IPS-18c (cell line): ENCODE data around the gene HCAR1.
"Not testable (repeated sequence)": the region's sequence is repeated elsewhere in the genome, so short reads cannot be mapped to it uniquely, and the experiment has no call there.

ENCODE experiments used
- H3K4me3 ChIP-seq: 2 replicates; pipeline ENCODE4 v1.7.0; 2013; ENCODE audit warnings: low read depth, mild to moderate bottlenecking, low read length, moderate library complexity; ENCODE audit not compliant: insufficient read depth
- H3K9me3 ChIP-seq: one replicate; pipeline ENCODE4 v1.6.1; 2013; ENCODE audit warnings: mild to moderate bottlenecking, low read length, moderate library complexity; ENCODE audit not compliant: control insufficient read depth, insufficient read depth

HCAR1 gene

DNA sequence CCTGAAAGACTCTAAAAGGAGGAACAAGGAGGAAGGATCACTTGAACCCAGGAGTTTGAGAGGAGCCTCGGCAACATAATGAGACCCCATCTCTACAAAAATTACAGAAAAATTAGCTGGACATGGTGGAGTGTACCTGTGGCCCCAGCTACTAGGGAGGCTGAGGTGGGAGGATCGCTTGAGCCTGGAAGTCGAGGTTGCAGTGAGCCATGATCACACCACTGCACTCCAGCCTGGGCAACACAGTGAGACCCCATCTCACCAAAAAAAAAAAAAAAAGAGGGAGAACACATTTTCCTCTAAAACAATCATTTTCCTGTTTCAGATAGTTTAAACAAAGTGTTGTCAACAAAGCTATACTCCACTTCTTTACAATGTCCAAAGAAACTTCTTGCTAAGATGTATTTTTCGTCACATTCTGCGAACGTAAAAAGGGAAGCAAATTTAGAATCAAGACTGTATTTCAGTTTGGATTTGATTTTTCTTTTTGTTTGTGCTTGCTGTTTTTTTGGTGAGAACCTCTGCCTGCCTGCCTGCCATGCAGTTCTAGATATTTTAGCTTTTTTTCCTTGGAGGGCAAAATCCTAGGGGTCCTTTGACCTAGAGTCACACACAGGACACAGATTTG is 5.1 kb downstream of the HCAR1 start:
- Histone ChIP-seq H3K4me3 (no peak overlapping the region), H3K9me3 (no peaks in the 10 kb centered on the region)

GRCh38 chr12:122724641-122725243 is 5.9 kb downstream of the HCAR1 start:
- no peaks in the 10 kb centered on the region for H3K9me3 ChIP-seq
- no peak overlapping the region for H3K4me3 ChIP-seq

DNA sequence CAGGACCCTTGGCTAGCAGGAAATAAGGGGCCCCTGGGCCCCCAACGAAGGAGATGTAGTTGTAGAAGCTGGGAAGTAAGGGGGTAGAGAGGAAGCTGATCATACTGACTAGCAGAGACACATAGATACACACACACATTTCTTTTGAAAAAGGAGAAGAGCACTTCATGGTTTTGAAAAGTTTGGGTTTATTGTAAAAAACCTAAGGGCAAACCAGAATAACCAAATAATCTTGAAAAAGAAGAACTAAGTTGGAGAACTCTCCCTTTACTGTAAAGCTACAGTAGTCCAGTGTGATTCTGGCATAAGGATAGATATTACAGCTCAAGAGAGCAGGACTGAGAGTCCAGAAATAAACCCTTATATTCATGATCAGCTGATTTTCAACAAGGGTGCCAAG is 8.3 kb downstream of the HCAR1 start:
- Histone ChIP-seq H3K9me3 (no peaks in the 10 kb centered on the region), H3K4me3 (no peak overlapping the region)

DNA sequence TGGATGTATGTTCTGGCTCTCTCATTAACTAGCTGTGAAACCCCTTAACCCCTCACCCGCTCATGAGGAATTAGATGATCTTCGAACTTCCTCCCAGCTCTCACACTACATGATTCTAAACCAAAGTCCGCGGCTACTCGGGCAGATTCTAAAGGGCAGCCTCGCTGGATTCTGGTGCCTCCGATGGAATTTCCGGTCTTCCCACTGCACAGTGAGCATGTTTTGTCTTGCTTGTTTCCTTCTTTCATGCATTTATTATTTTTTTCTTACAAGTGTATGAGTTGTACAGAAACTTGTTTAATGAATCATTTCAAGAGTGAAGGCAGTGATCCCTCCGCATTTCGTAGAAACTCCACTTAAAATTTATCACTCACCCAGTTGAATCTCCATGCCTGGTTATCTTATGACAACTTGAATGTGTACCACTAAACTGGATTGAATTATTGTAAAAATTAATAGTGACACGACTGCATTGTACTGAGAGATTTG is 9.5 kb downstream of the HCAR1 start:
- Histone ChIP-seq H3K9me3 (no peaks in the 10 kb centered on the region), H3K4me3 (no peak overlapping the region)

DNA sequence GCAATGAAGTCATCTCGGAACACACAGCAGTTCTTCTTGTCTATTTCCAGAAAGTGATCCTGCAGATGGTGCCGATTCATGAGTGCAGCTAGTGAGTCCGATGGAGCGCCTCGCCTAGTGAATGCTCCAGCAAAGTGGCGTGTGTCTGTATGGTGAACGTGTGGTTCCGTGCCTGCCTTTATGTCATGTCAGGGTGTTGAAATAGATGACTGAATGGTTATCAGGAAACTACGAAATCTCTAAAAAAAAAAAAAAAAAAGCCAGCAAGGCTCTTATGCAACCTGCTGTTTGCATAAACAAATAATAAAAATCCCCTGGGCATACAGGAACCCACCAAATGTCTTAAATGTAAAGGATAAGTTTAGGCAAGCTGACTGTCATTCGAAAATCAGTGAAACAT is 14.0 kb downstream of the HCAR1 start, which contains the start of gene HCAR3:
HCAR3 (minus strand) TSS at position 154 of the 400 bp plus-strand sequence; CDS start at position 80, 74 bp downstream.
- H3K9me3 ChIP-seq, H3K4me3 ChIP-seq: not testable (repeated sequence)

DNA sequence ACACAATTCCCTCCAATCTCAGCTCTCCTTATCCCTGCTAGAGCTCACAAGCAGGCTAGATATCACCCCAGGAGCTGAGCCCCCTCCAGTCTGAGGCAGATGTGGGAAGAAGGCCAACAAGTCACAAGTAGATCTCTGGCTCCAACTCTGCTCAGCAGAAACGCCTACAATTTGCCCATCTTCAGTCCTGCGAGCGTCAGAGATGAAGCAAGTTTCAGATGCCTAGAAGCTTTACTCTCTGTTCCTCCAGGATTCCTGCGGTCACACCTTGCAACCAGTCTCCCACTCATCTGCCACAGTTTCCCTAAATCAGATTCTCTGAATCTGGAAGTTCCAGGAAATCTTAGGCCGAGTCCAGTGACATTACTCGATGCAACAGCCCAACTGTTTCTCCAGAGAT is 15.4 kb downstream of the HCAR1 start:
- H3K4me3 ChIP-seq, H3K9me3 ChIP-seq: not testable (repeated sequence)

- not testable (repeated sequence) for H3K4me3 ChIP-seq, H3K9me3 ChIP-seq
These were observed 17.0 kb downstream of the HCAR1 start for GRCh38 chr12:122713491-122714188.

DNA sequence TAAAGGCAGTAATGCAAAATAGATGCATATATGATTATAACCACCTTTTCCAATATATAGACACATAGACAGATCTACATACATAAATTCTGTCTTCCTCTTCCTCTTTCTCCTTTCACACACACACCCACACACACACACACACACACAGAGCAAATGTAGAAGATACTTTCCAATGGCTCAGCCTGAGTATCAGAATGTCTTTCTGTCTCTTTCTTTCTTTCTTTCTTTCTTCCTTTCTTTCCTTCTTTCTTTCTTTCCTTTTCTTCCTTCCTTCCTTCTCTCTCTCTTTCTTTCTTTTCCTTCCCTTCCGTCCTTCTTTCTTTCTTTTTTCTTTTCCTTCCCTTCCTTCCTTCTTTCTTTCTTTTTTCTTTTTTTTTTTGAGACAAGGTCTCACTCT is 19.4 kb downstream of the HCAR1 start:
- H3K9me3 ChIP-seq: not testable (repeated sequence)

DNA sequence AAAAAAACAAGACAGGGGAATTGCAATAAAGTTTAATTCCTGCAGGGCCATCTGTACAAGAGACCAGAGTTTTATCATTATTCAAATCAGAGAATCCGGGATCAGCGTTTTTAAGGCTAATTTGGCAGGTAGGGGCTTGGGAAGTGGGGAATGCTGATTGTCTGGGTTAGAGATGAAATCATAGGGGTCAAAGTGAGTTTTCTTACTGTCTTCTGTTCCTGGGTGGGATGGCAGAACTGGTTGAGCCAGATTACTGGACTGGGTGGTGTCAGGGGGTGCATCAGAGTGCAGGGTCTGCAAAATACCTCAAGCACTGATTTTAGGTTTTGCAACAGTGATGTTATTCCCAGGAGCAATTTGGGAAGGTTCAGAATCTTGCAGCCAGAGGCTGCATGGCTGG is 20.3 kb downstream of the HCAR1 start:
- not testable (repeated sequence) for H3K4me3 ChIP-seq, H3K9me3 ChIP-seq

More for the DNA sequence above, 19.4 kb downstream of the HCAR1 start:
- not testable (repeated sequence) for H3K4me3 ChIP-seq

DNA sequence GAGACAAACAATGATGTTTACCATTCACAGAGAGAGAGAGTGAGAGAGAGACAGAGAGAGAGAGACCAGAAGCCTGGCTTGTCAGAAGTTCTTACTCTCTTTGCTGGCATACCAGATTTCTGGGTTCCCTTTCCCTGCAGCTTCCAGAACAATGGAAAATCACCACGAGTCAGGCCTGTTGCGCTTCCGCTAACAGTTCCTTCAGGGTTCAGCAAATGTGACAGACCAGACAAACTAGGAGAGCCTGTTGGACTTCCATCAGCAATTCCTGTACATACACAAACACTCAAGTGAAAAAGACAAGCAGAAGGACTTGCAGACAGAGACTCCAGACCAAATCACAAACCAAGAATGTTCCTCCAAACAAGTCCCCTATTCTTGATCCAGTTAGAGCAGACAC is 21.4 kb downstream of the HCAR1 start:
- H3K9me3 ChIP-seq, H3K4me3 ChIP-seq: not testable (repeated sequence)

- not testable (repeated sequence) for H3K9me3 ChIP-seq, H3K4me3 ChIP-seq
These were observed 26.8 kb downstream of the HCAR1 start for GRCh38 chr12:122703841-122704240.

- not testable (repeated sequence) for H3K4me3 ChIP-seq
These were observed 27.6 kb downstream of the HCAR1 start, which contains the start of gene HCAR2 for GRCh38 chr12:122702890-122703611. Gene HCAR2 (minus strand): TSS chr12:122703357. CDS start chr12:122703283, 74 bp downstream.

GRCh38 chr12:122701481-122701880 is 29.2 kb downstream of the HCAR1 start:
- not testable (repeated sequence) for H3K4me3 ChIP-seq, H3K9me3 ChIP-seq

More at GRCh38 chr12:122702890-122703611, 27.6 kb downstream of the HCAR1 start, which contains the start of gene HCAR2:
- H3K9me3 ChIP-seq: not testable (repeated sequence)

GRCh38 chr12:122700038-122700710 is 30.5 kb downstream of the HCAR1 start:
- not testable (repeated sequence) for H3K4me3 ChIP-seq, H3K9me3 ChIP-seq

- not testable (repeated sequence) for H3K4me3 ChIP-seq, H3K9me3 ChIP-seq
These were observed 33.7 kb downstream of the HCAR1 start for GRCh38 chr12:122696922-122697321.

- Histone ChIP-seq H3K9me3 (no peaks in the 10 kb centered on the region), H3K4me3 (no peak overlapping the region)
These were observed 39.1 kb downstream of the HCAR1 start for GRCh38 chr12:122691566-122691965.

GRCh38 chr12:122688291-122688690 is 42.4 kb downstream of the HCAR1 start:
- H3K4me3 ChIP-seq: no peak overlapping the region
- no peaks in the 10 kb centered on the region for H3K9me3 ChIP-seq
